ENCODE results near the gene TTLL11. TPM values are rescaled to one million over a fixed set of nuclear protein-coding genes. Genes with fewer than 3 reads are reported as not detected.

Gene TTLL11
- total and polyA plus RNA-seq, 7 experiments from 2014 or later, result 3.0 to 8.6 (median 4.4) TPM

GRCh38 chr9:122134822-122135528 is 41.9 kb upstream of the TTLL11 start:
- ATAC-seq, result no peak
- Mint-ChIP-seq H3K4me3 (no peak overlapping the region), H3K36me3 (no peaks in the 10 kb centered on the region), H3K9me3 (no peaks in the 10 kb centered on the region), H3K4me1 (no peaks in the 10 kb centered on the region), H3K27ac (no peak overlapping the region), H3K27me3 (peaks cover 0 to 7% (median 0%) of the 10 kb centered on the region in 5 donors)
- DNase-seq, result no peak
- ChIA-PET POLR2A (no interaction called here), CTCF (no interaction called here)
- H3K9me3 ChIP-seq (ENCODE audit: control insufficient read depth in 2 of 3, low read length in 3 of 3), result no peaks in the 10 kb centered on the region
- no peaks in the 10 kb centered on the region for H3K36me3 ChIP-seq (ENCODE audit: control insufficient read depth in 2 of 3, insufficient read depth in 3 of 3, low read length in 3 of 3)
- H3K27me3 ChIP-seq (ENCODE audit: control insufficient read depth in 2 of 2, insufficient read depth in 2 of 2, low read length in 2 of 2), result no peaks in the 10 kb centered on the region
- no peak overlapping the region for H3K27ac ChIP-seq (ENCODE audit: low read depth, low read length)
- H3K4me3 ChIP-seq (ENCODE audit: low read length), result no peak overlapping the region
- intact Hi-C loops (cut with micrococcal nuclease), result no loop called here
- H3K4me1 ChIP-seq (ENCODE audit: control insufficient read depth in 2 of 2, insufficient read depth in 2 of 2, low read length in 2 of 2), result no peaks in the 10 kb centered on the region

- intact Hi-C loops (cut with micrococcal nuclease), result no loop called here
- Histone ChIP-seq H3K27me3 (ENCODE audit: control insufficient read depth in 2 of 2, insufficient read depth in 2 of 2, low read length in 2 of 2) (no peaks in the 10 kb centered on the region), H3K4me1 (ENCODE audit: control insufficient read depth in 2 of 2, insufficient read depth in 2 of 2, low read length in 2 of 2) (no peaks in the 10 kb centered on the region), H3K4me3 (ENCODE audit: low read length) (no peak overlapping the region), H3K36me3 (ENCODE audit: control insufficient read depth in 2 of 3, insufficient read depth in 3 of 3, low read length in 3 of 3) (no peaks in the 10 kb centered on the region), H3K27ac (ENCODE audit: low read depth, low read length) (no peak overlapping the region), H3K9me3 (ENCODE audit: control insufficient read depth in 2 of 3, low read length in 3 of 3) (no peaks in the 10 kb centered on the region)
- ChIA-PET POLR2A (no interaction called here), CTCF (interaction anchor here (1.0 kb wide), 1 partner anchor 9 kb away, joined by 3 read pairs; no protein-coding TSS in a partner anchor)
- Mint-ChIP-seq H3K36me3 (no peaks in the 10 kb centered on the region), H3K27me3 (peaks cover 0 to 12% (median 0%) of the 10 kb centered on the region in 5 donors), H3K4me1 (no peaks in the 10 kb centered on the region), H3K9me3 (no peaks in the 10 kb centered on the region), H3K27ac (no peak overlapping the region), H3K4me3 (no peak overlapping the region)
- DNase-seq (no peak), ATAC-seq (no peak)
Measured at GRCh38 chr9:122133984-122134535, 41.0 kb upstream of the TTLL11 start.

GRCh38 chr9:122133263-122133983 is 40.3 kb upstream of the TTLL11 start:
- Histone ChIP-seq H3K27ac (ENCODE audit: low read depth, low read length) (no peak overlapping the region), H3K4me3 (ENCODE audit: low read length) (no peak overlapping the region), H3K4me1 (ENCODE audit: control insufficient read depth in 2 of 2, insufficient read depth in 2 of 2, low read length in 2 of 2) (no peaks in the 10 kb centered on the region), H3K9me3 (ENCODE audit: control insufficient read depth in 2 of 3, low read length in 3 of 3) (no peaks in the 10 kb centered on the region), H3K36me3 (ENCODE audit: control insufficient read depth in 2 of 3, insufficient read depth in 3 of 3, low read length in 3 of 3) (no peaks in the 10 kb centered on the region), H3K27me3 (ENCODE audit: control insufficient read depth in 2 of 2, insufficient read depth in 2 of 2, low read length in 2 of 2) (no peaks in the 10 kb centered on the region)
- peaks cover 0 to 12% (median 0%) of the 10 kb centered on the region in 5 donors for H3K27me3 Mint-ChIP-seq
- no peaks in the 10 kb centered on the region for H3K4me1 Mint-ChIP-seq
- POLR2A ChIA-PET, result no interaction called here
- H3K4me3 Mint-ChIP-seq, result no peak overlapping the region
- H3K9me3 Mint-ChIP-seq, result no peaks in the 10 kb centered on the region
- DNase-seq, result no peak
- H3K36me3 Mint-ChIP-seq, result no peaks in the 10 kb centered on the region
- no peak overlapping the region for H3K27ac Mint-ChIP-seq
- intact Hi-C loops (cut with micrococcal nuclease), result no loop called here
- no peak for ATAC-seq
- CTCF ChIA-PET, result interaction anchor here (0.6 to 1.0 kb wide), 2 partner anchors 9 to 12 kb away, joined by 3 read pairs; no protein-coding TSS in a partner anchor

- Histone ChIP-seq H3K9me3 (ENCODE audit: control insufficient read depth in 2 of 3, low read length in 3 of 3) (no peaks in the 10 kb centered on the region), H3K4me3 (ENCODE audit: low read length) (no peak overlapping the region), H3K4me1 (ENCODE audit: control insufficient read depth in 2 of 2, insufficient read depth in 2 of 2, low read length in 2 of 2) (no peaks in the 10 kb centered on the region), H3K36me3 (ENCODE audit: control insufficient read depth in 2 of 3, insufficient read depth in 3 of 3, low read length in 3 of 3) (no peaks in the 10 kb centered on the region), H3K27me3 (ENCODE audit: control insufficient read depth in 2 of 2, insufficient read depth in 2 of 2, low read length in 2 of 2) (no peaks in the 10 kb centered on the region), H3K27ac (ENCODE audit: low read depth, low read length) (no peak overlapping the region)
- no peak overlapping the region for H3K27ac Mint-ChIP-seq
- ATAC-seq, result no peak
- DNase-seq, result no peak
- H3K4me3 Mint-ChIP-seq, result no peak overlapping the region
- ChIA-PET POLR2A (no interaction called here), CTCF (interaction anchor here (0.6 kb wide), 1 partner anchor 12 kb away, joined by 3 read pairs; no protein-coding TSS in a partner anchor)
- no peaks in the 10 kb centered on the region for H3K9me3 Mint-ChIP-seq
- no peaks in the 10 kb centered on the region for H3K36me3 Mint-ChIP-seq
- H3K27me3 Mint-ChIP-seq, result peaks cover 0 to 16% (median under 1%) of the 10 kb centered on the region in 5 donors
- H3K4me1 Mint-ChIP-seq, result no peaks in the 10 kb centered on the region
- intact Hi-C loops (cut with micrococcal nuclease), result no loop called here
Measured at GRCh38 chr9:122132539-122132938, 39.4 kb upstream of the TTLL11 start.

GRCh38 chr9:122131401-122132001 is 38.4 kb upstream of the TTLL11 start:
- no peaks in the 10 kb centered on the region for H3K4me1 ChIP-seq (ENCODE audit: control insufficient read depth in 2 of 2, insufficient read depth in 2 of 2, low read length in 2 of 2)
- H3K27ac Mint-ChIP-seq, result no peak overlapping the region
- no peaks in the 10 kb centered on the region for H3K36me3 ChIP-seq (ENCODE audit: control insufficient read depth in 2 of 3, insufficient read depth in 3 of 3, low read length in 3 of 3)
- intact Hi-C loops (cut with micrococcal nuclease), result no loop called here
- DNase-seq (no peak), ATAC-seq (no peak)
- H3K4me3 Mint-ChIP-seq, result no peak overlapping the region
- ChIA-PET CTCF (no interaction called here), POLR2A (no interaction called here)
- no peak overlapping the region for H3K4me3 ChIP-seq (ENCODE audit: low read length)
- H3K4me1 Mint-ChIP-seq, result peaks cover 2 to 4% (median 3%) of the 10 kb centered on the region in 7 donors
- no peaks in the 10 kb centered on the region for H3K9me3 Mint-ChIP-seq
- H3K36me3 Mint-ChIP-seq, result no peaks in the 10 kb centered on the region
- H3K27ac ChIP-seq (ENCODE audit: low read depth, low read length), result no peak overlapping the region
- no peaks in the 10 kb centered on the region for H3K9me3 ChIP-seq (ENCODE audit: control insufficient read depth in 2 of 3, low read length in 3 of 3)
- H3K27me3 ChIP-seq (ENCODE audit: control insufficient read depth in 2 of 2, insufficient read depth in 2 of 2, low read length in 2 of 2), result no peaks in the 10 kb centered on the region
- peaks cover under 1 to 23% (median 6%) of the 10 kb centered on the region in 5 donors for H3K27me3 Mint-ChIP-seq

GRCh38 chr9:122130837-122131236 is 37.7 kb upstream of the TTLL11 start:
- no peak for ATAC-seq
- Histone ChIP-seq H3K36me3 (ENCODE audit: control insufficient read depth in 2 of 3, insufficient read depth in 3 of 3, low read length in 3 of 3) (no peaks in the 10 kb centered on the region), H3K9me3 (ENCODE audit: control insufficient read depth in 2 of 3, low read length in 3 of 3) (no peaks in the 10 kb centered on the region), H3K4me3 (ENCODE audit: low read length) (no peak overlapping the region), H3K27me3 (ENCODE audit: control insufficient read depth in 2 of 2, insufficient read depth in 2 of 2, low read length in 2 of 2) (no peaks in the 10 kb centered on the region), H3K4me1 (ENCODE audit: control insufficient read depth in 2 of 2, insufficient read depth in 2 of 2, low read length in 2 of 2) (no peaks in the 10 kb centered on the region), H3K27ac (ENCODE audit: low read depth, low read length) (no peak overlapping the region)
- Mint-ChIP-seq H3K27ac (no peak overlapping the region), H3K4me1 (peaks cover 6 to 9% (median 9%) of the 10 kb centered on the region in 7 donors), H3K27me3 (peaks cover 5 to 29% (median 13%) of the 10 kb centered on the region in 5 donors), H3K9me3 (no peaks in the 10 kb centered on the region), H3K36me3 (no peaks in the 10 kb centered on the region), H3K4me3 (no peak overlapping the region)
- ChIA-PET POLR2A (no interaction called here), CTCF (no interaction called here)
- DNase-seq, result no peak
- intact Hi-C loops (cut with micrococcal nuclease), result no loop called here

All from naive thymus-derived CD4-positive, alpha-beta T cell (primary cell).